GM23338 (cell line): Measurements from ENCODE around the gene HDHD3.

Experiments used
- CREB1 ChIP-seq: fragments of 250-450 bp; sonication (Bioruptor Pico); IDR thresholded peaks from 2 replicates; pipeline ENCODE4 v1.5.0; 2020; ENCODE audit warnings: low read depth, mild to moderate bottlenecking, moderate library complexity
- CTCF ChIP-seq, 2 experiments: fragments of 200-600 bp in 1 of 2; sonication (generic) in 1 of 2; conservative IDR thresholded peaks; 2 replicates each; pipeline versions ENCODE4 v1.5.1 to v1.6.1; 2016 to 2017; ENCODE audit warnings: antibody characterized with exemption in 2 of 2, low read depth in 2 of 2, mild to moderate bottlenecking in 2 of 2, moderate library complexity in 1 of 2
- ETS1 ChIP-seq: IDR thresholded peaks from 2 replicates; pipeline ENCODE4 v1.6.1; 2016; ENCODE audit warnings: antibody characterized with exemption
- EZH2 ChIP-seq: fragments of 200-600 bp; sonication (generic); IDR thresholded peaks from one replicate; pipeline ENCODE4 v1.8.0; 2017; ENCODE audit warnings: antibody characterized with exemption, mild to moderate bottlenecking, low read depth; ENCODE audit not compliant: unreplicated experiment
- EZH2phosphoT487 ChIP-seq: fragments of 200-600 bp; sonication (generic); IDR thresholded peaks from one replicate; pipeline ENCODE4 v1.8.1; 2018; ENCODE audit warnings: antibody characterized with exemption; ENCODE audit not compliant: unreplicated experiment
- JUNB ChIP-seq: IDR thresholded peaks from one replicate; pipeline ENCODE4 v1.6.1; 2016; ENCODE audit warnings: antibody characterized with exemption; ENCODE audit not compliant: unreplicated experiment
- NANOG ChIP-seq: IDR thresholded peaks from 2 replicates; pipeline ENCODE4 v1.6.1; 2016; ENCODE audit warnings: antibody characterized with exemption, borderline replicate concordance
- POLR2AphosphoS5 ChIP-seq: IDR thresholded peaks from 2 replicates; pipeline ENCODE4 v1.6.1; 2016; ENCODE audit warnings: antibody characterized with exemption, low read depth
- REST ChIP-seq: IDR thresholded peaks from one replicate; pipeline ENCODE4 v1.6.1; 2018; ENCODE audit warnings: antibody characterized with exemption; ENCODE audit not compliant: unreplicated experiment

GRCh38 chr9:113398796-113399195, 22.0 kb upstream of the HDHD3 start:
- no peak for TF ChIP-seq CTCF (conservative IDR thresholded peaks at IDR 0.05; ENCODE audit: low read depth in 2 of 2)
- no peak for TF ChIP-seq EZH2
- TF ChIP-seq POLR2AphosphoS5, result no peak
- no peak for TF ChIP-seq JUNB
- TF ChIP-seq REST, result no peak
- TF ChIP-seq CREB1 (CRISPR knock-in tag), result no peak
- TF ChIP-seq EZH2phosphoT487, result no peak
- TF ChIP-seq NANOG, result no peak
- TF ChIP-seq ETS1, result no peak
